Epithelial cell of prostate (primary cell): ENCODE data around the gene KIF18B.

ENCODE experiments used
- DNase-seq: peaks from one replicate; pipeline ENCODE4 v3.0.0-alpha.2; 2011; ENCODE audit warnings: low read depth, low spot score
- H3K27ac ChIP-seq: fragments of 450-650 bp; 2 replicates; pipeline ENCODE4 v1.5.1; 2017; ENCODE audit warnings: mild to moderate bottlenecking

Gene KIF18B

DNA sequence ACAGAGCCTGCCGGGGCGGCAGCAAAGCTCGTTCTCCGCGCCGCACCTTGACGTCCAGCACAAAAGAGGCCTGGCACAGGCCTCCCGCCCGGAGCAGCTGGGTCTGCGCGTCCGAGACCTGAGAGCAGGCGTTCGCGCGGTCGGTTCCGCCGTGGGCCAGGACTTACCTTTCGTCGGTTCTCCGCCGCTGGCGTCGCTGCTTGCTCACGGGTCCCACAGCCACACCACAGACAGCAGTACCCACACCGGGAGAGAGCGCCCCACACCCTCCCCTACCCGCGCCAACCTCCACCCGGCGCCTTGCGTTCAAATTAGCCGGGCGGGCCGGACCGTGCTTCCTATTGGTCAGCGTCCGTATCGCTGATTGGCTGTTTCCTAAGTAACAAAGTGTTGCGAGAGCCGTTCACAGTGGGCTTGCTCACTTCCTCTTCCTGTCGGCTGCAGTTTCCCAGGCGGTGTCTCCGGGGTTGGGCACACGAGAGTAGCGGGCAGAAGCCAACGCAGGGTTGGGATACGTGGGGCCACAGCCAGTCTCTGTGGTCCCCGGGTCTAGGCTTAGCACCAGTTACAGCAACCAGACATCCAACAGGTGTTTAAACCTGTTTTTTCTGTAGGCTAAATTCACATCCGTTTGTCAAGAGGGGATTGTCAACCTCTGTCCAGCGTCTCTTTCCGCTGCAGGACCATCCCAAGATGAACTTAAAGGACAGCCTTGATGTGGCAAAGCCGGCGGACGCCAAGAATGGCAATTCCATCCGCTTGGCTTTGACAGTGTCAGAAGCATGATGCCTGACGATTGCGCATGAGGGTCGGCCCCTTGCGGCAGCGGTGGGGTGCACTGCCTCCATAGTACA, at the start of gene KIF18B:
TSS of gene KIF18B (minus strand) at position 313 of the 854 bp plus-strand sequence. CDS start 11,429 bp downstream, outside the sequence.
- peak; percentile 79 for DNase-seq

DNA sequence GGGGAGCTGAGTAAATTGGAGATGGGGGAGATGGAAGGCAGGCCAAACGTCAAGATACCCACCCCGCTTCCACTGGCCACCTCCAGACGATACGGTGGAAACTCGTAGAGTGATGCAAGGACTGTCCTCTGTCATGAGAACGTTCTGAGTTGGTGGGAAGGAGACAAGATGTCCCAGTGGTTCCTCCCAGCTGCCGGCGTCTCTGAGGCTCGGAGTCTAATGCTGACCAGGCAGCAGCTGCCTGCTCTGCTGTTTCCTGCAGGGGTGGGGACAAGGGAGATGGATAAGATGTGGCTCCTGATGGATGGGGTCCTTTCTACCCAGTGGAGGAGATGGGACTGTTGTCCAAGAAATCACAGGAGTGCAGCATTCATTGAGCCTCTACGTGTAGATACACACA, 48.7 kb upstream of the KIF18B start:
- no peak for DNase-seq
- H3K27ac ChIP-seq, result no peak overlapping the region

More for the DNA sequence above, at the start of gene KIF18B:
- H3K27ac ChIP-seq, result peak within 1 kb of the TSS; percentile 23

DNA sequence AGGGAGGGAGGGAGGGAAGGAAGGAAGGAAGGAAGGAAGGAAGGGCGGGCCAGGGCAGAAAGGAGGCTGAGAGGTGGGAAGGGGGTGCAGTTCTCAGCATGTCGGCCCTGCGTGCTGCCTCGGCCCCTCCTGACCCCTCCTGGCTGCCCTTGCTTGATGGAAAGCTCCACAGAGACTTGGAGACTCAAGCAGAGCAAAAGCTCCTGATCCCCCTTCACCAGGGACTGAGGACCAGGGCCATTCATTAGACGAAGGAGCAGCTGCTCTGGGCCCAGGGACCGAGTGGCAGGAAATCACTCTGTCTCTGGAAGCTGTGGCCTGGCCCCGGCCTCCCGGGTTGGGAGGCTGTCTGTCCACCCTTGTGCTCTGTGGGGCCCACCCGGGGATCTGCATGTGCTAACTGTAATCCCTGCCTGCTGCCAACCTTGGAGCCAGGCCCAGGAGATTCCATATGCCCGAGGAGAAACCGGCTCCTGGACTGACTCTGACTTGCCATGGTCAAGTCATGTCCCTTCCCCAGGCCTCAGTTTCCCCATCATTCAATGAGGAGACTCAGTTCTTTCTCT, 47.9 kb upstream of the KIF18B start:
- no peak for DNase-seq
- no peak overlapping the region for H3K27ac ChIP-seq

DNA sequence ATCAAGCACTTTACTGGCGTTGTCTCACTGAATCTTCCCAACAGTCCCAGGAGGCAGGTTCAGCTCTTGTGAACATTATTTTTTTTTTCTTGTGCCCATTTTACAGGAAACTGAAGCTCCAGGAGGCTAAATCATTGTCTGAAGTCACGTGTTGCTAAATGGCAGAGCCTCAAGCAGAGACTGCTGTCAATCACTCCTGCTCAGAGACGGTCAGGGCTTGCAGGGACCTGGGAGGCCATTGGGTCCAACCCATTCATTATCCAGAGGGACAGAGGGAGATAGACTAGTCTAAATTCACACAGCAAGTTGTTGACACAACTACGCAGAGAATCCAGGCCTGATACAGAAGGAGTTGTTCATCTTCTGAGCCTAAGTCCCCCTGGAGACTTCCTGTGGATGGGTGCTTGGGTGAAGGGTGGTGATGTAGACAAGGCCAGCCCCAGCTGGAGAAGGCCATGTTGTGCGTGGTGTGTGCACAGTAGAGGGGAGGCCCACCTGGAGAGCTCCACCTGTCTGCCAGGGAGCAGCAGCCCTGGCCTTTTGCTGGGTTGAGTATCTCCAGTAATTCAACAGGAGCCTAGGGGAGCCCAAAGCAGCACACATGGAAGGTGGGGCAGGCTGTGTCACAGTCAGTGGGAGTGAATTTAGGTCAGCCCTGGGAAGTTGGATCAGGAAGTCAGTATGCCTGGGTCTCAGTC, 44.8 kb upstream of the KIF18B start:
- DNase-seq, result no peak
- no peak overlapping the region for H3K27ac ChIP-seq

DNA sequence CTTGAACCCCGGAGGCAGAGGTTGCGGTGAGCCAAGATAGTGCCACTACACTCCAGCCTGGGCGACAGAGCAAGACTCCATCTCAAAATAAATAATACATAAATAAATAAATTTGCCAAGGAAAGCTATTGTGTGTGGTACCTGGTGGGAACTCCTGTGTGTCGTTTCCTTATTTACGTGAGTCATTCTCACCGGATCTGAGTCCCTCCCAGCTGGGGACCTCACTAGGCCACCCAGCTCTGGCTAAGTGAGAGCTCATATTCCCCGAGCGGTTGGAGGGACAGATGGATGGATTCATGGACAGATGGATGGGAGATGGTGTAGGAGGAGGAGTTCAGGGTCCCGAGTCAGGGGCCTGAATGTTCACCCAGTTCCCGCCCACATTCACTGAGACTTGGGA, 43.4 kb upstream of the KIF18B start:
- H3K27ac ChIP-seq, result no peak overlapping the region
- no peak for DNase-seq

DNA sequence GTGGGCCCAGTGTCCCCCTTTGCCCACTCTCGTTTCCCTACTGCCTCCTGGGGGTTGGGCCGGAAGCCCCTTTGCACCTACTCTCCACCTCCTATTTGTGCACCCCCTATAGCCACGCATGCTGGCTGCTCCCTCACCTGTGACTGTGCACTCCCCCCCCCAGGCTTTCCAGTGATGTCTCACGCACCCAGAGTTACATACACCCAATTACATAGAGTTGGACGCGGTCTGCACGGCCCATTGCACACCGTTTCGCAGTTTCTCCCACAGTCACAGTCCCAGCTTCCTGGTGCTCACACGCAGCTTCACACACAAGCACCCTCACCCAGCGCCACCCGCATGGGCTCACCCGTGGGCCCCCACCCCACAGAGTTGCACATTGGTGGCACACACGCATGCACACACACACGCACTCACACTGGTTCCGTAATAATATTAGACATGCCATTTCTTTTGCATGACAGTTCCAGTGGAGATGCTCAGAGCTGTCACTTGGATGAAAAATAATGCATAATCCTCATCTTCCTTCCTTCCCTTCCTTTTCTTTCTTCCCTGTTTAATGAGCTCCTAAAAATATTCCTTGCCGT, 42.1 kb upstream of the KIF18B start:
- no peak overlapping the region for H3K27ac ChIP-seq
- DNase-seq, result no peak

DNA sequence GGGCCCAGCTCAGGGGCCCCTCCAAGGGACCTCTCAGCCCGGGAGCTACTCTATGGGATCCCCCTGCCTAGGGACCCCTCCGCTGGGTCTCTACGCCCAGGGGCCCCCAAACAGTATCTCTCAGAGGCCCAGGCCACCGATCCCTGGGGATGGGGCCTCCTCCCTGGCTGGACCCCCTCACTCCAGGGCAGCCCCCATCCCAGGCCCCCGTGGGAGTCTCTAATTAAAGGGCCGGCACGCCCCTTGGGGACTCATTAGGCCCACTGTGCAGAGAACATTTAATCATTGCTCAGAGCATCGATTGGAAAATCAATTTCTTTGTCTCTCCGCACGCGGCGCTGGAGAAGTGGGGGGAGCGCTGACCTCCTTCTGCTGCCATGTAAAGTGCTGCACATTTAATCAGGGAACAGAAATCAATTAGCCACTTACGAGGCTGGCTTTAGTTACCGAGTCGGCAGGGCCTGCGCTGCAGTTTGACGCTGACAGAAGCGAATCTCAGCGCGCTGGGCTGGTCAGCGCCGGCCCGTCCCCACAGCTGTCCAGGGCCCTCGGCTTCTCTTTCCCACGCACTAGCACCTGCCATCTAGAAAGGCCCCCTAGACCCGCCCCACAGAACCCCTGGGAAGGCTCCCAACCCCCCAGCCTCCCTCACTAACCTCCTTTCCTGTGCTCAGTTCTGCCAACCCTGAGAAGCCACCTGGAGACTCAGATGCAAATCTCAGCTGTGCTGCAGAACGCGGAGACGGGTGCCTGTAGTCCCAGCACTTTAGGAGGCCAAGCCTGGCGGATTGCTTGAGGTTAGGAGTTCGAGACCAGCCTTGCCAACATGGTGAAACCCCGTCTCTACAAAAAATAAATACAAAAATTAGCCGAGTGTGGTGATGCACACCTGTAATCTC, 40.7 kb upstream of the KIF18B start:
- no peak overlapping the region for H3K27ac ChIP-seq
- no peak for DNase-seq

DNA sequence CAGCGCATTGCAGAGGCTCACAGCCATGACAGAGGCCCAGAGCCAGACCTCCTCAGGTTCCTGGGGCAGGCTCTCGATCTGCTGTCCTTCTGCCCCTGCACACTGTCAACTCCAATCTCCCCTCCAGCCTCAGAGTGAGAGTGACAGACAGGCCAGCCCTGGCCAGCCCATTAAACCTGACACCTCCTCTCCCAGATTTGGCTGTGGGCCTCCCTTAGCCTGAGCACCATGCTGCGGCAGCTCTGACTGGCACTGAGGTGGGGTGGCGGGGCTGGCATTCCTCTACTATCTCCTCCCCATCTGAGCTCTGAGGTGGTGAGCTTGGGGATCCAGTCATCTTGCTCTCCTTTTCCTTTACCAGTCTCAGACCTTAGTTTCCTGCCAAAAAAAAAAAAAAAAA, 36.0 kb upstream of the KIF18B start:
- H3K27ac ChIP-seq, result no peak overlapping the region
- DNase-seq, result no peak

DNA sequence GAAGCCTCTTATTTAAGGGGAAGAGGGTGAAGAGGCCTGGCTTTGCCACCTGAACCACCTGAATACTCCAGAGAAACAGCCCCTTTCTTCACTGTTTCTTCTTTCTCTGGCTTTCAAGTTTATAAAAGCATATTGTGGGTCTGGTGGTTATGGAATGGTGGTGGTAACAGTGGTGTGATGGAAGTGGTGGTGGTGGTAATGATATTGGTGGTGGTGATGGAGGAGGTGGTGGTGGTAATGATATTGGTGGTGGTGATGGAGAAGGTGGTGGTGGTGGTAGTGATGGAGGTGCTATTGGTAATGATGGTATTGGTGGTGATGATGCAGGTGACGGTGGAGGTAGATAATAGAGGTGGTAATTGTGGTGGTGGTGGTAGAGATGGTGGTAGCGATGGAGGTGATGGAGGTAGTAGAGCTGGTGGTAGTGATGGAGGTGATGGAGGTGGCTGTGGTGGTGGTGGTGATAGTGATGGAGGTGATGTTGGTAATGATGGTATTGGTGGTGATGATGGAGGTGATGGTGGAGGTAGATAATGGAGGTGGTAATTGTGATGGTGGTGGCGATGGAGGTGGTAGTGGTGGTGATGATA, 34.6 kb upstream of the KIF18B start:
- no peak overlapping the region for H3K27ac ChIP-seq
- DNase-seq, result no peak

DNA sequence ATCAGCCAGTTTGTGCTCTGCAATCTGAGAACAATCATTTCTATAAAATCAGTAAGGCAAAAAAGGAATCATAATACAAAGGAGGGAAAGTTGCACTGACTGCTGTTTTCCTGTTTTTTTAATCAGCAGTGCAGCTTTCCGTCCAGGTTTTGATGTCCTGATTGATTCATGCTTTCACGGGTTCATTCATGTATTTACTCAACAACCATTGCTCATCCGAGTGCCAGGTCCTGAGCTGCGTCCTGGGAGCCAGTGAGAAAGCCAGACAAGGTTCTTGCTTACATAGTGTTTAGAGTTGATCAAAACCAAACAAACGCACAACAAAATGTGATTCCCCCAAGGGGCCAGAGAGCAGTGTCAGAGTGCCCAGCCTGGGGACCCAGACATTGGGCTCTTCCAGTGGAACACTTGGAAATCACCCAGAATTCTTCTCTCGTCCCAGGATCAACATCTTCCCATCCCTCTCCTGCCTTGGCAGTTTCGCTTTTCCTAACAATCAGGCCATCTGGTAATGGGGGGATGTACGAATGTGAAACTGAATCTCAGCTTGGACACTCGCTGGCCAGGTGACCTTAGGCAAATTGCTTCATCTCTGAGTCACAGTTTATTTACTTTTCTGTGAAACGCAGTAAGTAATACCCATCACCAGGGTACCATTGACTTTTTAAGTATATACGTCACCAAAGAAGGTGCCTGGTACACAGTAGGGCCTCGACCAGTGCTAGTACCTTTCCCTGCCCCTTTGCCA, 33.8 kb upstream of the KIF18B start:
- H3K27ac ChIP-seq, result peak overlapping the region; percentile 86
- DNase-seq, result peak; percentile 65

DNA sequence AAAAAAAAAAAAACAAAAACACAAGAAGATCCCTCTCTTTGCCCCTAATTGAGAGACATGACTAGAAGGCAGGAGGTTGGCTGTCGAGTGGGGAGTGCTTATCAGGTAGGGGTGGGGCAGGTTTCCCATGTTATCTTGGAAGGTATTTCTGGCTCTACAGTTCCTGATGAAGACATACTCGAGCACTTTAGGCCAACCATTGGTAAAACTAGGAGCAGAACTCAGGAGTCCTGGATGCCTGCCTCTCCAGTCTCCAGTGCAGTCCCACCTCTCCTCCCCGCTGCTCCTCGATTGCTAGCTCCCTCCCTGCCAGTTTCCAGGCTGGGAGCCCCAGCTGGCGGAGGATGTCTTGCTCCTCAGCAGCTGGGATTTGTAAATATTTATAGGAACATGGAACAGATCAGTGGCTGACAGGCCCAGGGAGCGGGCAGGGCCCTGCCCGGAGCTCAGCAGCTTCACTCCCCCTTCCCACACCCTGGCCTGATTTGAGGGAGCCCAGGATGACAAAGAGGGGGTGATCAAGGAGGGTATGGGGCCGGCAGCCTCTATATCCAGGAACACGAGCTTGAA, 31.9 kb upstream of the KIF18B start:
- no peak for DNase-seq
- H3K27ac ChIP-seq, result no peak overlapping the region

DNA sequence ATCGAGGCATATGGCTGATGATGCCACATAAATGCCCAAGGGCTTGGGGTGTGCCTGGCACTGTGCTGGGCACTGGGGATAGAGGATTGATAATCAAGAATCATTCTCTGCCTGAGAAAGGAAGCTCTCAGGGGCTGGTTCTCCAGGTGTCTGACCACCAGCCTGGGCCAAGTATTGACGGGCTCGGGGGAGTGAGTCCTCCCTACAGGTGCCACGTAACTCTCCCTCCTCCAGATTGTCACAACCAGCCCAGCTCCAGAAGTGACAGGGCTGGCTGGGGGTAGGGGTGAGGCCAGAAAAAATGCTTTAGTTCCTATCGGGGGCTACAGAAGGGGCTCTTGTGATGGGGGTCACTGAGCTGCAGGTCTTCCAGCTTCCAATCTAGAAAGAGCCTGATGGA, 31.2 kb upstream of the KIF18B start:
- no peak for DNase-seq
- no peak overlapping the region for H3K27ac ChIP-seq

DNA sequence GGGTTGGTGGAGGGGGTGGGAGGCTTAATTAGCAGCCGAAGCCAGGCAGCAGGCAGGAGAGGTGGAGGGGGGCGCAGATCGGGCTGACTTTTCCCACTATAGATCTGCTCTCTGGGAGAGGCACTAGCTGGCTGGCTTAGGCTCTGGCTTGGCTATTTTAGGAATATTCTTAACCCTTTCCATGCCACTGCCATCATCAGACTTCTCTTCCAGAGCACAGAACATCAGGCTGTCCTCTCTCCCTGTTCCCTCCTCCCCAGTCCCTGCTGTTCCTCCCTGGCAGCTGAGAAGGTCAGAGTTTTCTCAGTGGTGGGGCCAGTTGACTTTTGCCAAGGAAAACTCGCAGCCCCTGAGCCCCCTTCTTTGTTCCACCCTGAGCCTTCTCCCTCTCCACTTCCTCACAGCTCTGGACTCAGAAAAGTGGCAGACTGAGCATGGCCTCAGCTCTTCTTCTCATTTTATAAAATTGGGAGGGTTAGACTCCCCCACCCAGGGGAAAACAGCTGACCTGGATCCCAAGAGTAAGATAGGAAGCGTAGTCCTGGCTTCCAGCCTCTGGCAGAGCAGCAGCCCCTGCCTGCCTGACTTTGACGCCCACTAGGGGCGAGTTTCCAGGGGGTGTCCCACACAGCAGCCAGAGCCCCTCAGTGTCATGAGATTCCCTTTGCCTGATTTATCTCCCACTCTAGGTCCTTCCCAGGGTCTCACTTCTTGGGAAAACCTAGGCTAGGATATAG, 30.4 kb upstream of the KIF18B start:
- H3K27ac ChIP-seq, result no peak overlapping the region
- DNase-seq, result no peak

DNA sequence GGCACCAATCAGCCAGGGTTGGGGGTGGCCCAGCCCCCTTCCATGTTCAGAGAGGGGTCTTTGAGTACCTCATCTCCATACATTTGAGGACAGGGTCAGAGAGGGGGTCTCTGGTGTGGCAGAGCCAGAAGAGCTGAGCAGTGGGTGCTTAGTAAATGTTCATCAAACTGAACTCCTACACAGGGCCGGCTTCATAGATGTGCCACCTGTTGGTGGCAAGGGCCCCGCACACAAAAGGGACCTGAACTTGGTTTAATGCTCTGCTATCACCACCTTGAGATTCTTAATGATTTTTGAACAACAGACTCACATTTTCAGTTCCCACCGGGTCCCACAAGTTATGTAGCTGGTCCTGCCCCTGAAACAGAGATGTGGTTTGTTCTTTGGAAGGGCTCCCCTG, 29.5 kb upstream of the KIF18B start:
- DNase-seq, result no peak
- H3K27ac ChIP-seq, result no peak overlapping the region

DNA sequence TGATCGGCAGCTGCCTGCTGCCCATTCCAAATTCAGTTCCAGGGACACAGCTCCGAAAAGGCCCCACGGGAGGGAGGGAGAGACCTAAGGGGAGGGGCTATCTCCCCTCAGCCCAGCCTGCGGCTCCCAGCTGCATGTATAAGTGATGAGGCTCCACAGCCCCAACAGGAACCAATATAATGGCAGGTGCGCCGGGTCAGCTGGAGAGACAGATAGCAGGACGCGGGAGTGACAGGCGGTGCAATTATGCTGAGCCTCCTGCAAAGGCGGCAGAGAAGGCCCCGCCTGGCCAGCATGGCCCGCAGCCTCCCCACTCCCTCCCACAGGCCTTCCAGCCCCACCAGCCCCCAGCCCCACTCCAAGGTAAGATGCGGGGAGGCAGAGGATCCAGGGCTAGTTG, 28.6 kb upstream of the KIF18B start:
- no peak overlapping the region for H3K27ac ChIP-seq
- DNase-seq, result no peak

DNA sequence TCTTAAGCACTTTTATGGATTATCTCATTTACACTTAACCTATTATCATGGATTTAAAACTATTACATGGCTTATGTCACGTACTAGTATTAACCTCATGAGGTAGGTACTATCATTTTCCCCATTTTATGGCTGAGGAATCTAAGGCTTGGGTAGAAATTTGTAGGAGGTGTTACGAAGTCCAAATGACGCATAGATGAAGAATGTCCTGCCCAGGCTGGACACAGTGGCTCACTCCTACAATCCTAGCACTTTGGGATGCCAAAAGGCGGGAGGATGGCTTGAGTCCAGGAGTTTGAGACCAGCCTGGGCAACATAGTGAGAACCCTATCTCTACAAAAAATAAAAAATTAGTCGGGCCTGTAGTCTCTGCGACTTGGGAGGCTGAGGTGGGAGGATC, 25.4 kb upstream of the KIF18B start:
- H3K27ac ChIP-seq, result no peak overlapping the region
- no peak for DNase-seq

DNA sequence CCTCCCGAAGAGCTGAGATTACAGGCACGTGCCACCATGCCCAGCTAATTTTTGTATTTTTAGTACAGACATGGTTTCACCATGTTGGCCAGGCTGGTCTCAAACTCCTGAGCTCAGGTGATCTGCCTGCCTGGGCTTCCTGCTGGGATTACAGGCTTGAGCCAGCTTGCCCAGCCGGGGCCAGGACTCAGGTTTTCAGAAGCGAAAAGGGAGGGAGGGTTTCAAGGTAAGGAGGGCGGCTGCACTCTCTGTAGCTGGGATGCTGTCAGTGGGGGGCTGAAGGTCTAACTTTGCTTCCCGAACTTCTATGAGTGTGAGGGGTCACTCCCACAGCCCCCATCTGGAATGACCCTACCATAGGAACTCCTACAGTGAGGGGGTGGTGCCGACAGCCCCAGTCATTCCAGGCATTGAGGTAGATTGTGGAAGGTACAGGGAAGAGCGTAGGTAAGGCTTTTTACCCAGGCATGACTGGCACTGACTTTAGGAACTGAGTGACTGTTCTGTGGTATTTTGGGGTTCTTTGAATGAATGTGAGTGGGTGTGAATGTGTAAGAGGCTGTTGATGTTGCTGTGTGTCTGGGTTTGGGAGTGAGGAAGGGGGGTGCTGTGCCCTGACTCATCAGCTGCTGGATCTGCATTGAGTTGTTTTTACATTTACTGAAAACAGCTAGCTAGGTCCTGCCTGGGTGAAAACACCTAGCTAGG, 24.4 kb upstream of the KIF18B start:
- H3K27ac ChIP-seq, result peak overlapping the region; percentile 2
- peak; percentile 72 for DNase-seq
